HG02852 (cell line): Measurements from ENCODE around the gene ZBTB44.

ENCODE experiments used
- ATAC-seq: cut with Tn5 transposase; IDR thresholded peaks from one replicate; pipeline ENCODE4 v1.9.1; 2021; ENCODE audit warnings: mild to moderate bottlenecking, moderate library complexity; ENCODE audit not compliant: unreplicated experiment

The ZBTB44 gene

DNA sequence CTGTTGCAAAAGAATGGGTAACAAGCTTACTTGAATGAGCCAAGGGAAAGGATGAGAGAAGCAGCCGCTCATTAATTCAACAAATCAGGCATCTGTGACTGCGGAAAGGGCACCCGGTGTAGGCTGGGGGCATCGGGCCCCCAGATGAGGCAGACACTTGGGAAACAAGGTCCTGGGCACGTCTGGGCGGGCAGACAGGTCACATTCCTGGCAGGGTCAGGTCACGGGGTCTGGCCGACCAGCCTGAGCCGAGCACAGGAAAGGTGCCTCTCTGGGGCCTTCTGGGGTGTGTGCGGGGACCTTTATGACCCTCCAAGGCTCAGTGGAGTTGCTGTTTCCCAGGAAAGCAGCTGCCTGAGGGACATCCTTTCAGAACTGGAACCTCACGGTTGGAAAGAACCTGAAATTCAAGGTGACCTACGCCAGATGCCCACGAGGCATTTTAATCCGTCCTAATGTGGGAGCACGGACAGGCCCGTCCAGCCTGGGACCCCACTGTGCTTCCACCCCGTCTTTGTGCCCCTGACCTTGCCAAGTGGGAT lies 98.1 kb downstream of the ZBTB44 start:
- no peak for ATAC-seq

GRCh38 chr11:130216221-130216550 lies 98.5 kb downstream of the ZBTB44 start:
- no peak for ATAC-seq

DNA sequence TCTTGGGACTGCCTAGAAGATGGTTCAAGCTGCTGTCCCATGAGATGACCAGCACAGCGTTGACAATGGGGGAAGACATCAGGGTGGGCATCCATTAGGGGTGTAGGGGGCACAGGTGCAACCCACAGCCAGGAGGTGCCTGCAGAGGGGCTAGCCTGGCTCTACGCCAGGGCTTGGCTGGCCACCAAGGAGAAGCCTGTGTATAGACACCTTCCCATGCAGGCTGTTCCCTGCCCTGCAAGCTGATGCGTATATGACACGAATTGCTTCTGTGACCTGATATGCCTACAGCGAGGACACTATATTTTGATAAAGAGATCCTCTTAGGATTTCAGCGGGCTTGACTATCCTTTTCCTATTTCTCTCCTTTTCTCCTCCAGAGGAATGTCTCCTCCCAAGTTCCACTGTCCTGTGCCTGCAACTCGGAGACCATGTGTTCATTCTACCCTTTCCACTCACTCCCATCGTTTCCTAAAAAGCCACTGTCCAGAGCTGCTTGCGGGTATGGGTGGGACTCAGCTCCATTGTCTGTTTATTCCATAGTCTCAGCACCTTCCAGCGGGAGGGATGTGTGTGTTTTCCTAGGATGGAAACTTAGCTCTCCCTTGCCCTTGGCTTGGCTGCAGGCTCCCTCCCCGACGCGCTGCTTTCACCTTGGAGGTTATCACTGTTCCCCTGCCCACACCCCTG lies 99.0 kb downstream of the ZBTB44 start:
- ATAC-seq = no peak

GRCh38 chr11:130214861-130215530 lies 99.7 kb downstream of the ZBTB44 start:
- no peak for ATAC-seq

DNA sequence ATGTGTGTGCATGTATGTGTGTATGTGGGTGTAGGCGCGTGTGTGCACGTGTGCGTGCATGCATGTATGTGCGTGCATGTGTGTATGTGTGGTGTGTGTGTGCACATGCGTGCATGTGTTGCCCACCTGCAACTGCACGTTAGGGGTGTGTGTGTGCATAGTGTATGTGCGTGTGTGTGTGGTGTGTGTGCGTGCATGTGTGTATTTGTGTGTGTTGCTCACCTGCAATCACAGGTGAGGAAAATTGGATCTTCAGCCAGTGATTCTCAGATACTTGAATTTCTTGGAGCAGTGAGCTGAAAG lies 100.8 kb downstream of the ZBTB44 start:
- ATAC-seq = no peak

GRCh38 chr11:130213143-130213978 lies 101.4 kb downstream of the ZBTB44 start:
- peak; percentile 83 for ATAC-seq

DNA sequence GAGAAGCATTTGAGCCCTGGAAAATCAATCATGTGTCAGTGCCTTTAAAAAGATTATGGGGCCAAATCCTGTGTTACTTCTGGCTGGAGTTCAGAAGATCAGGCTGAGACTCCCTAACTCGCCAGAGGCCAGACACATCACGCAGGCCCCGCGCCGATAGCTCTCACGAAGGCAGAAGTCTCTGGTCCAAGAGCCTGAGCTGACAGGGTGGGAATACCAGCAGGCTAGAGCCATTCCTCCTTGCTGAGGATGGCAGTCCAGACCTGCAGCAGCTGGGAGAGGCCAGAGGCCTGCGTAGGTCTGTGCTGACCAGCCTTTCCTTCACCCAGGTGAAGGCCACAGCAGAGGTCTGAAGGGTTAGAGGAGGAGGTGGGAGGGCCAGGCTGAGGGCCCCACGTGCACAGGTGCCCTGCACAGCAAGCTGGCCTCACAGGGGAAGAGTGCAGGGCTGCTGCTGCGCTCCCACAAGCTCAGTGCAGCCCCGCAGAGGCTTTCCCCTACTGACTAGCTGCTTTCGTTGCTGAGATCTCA lies 102.2 kb downstream of the ZBTB44 start:
- no peak for ATAC-seq

DNA sequence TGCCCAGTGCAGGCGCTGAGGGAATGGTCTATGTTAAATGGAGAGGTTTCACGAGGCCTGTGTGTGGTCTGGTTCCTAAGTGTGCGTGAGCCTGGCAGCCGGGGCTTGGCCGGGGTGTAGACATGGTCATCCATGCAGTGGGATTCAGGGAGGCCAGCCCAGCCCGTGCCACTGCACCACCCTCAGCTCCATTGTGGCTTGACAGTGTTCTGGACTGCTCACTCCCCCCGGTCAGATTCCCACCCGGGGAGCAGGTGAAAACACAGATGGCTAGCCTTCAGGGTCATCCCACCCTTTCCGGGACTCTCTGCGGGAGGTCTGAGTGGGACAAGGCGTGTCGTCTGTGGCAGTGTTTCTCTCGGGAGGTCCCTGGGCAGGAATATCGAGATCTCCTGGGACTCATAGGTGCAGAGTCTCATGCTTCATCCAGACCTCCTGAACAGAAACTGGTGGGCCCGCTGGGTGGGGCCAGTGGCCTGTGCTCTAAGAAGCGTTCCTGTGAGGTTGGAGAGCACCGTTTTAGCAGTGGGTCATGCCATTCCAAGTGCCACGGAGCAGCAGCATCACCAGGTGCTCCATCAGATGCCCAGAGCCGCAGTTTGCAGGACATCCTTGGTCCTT lies 102.8 kb downstream of the ZBTB44 start:
- ATAC-seq = no peak

DNA sequence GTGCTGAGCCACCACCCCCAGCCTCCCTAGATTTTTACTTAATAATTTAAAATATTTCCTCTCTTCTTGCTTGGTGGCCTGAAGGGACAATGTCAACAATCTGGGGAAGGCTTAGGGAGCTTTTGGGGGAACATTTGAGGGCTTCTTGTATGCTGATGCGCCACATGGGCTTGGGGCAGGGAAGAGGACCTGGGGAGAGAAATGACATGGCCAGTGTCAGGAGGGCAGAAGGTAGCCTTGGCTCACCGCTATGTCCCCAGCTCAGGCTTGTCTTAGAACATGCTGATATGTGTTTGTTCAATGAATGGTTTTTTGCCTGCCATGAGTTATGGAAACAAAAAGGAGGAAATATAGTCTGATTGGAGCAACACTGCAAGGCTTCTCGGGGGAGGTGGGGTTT lies 103.6 kb downstream of the ZBTB44 start:
- ATAC-seq = no peak

DNA sequence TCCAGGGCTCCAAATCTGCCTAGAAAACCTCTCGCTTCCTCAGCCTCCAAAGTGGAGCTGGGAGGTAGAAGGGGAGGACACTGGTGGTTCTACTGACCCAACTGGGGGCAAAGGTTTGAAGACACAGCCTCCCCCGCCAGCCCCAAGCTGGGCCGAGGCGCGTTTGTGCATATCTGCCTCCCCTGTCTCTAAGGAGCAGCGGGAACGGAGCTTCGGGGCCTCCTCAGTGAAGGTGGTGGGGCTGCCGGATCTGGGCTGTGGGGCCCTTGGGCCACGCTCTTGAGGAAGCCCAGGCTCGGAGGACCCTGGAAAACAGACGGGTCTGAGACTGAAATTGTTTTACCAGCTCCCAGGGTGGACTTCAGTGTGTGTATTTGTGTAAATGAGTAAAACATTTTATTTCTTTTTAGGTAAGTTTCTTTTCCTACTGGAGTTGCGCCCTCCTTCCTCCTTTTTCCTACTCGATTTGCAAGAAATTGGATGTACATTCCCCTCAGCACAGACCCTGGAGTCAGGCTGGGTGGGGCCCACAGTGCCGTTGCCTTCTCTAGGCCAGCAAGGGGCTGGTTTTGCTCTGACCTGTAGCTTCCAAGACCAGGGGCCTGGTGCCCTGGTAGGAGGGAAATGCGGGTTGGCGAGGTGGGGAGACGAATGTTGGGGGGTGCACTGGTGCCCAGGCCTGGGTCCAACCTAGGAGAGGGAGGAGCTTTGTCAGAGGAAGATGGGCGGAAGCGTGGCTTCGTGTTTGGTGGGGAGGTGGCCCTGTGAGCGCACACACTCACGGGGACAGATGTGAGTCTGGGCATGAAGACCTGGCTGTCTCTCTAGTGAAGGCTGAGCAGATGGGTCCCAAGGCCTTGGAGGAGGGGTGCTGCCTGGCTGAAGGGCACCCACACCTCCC lies 104.5 kb downstream of the ZBTB44 start:
- ATAC-seq = no peak

DNA sequence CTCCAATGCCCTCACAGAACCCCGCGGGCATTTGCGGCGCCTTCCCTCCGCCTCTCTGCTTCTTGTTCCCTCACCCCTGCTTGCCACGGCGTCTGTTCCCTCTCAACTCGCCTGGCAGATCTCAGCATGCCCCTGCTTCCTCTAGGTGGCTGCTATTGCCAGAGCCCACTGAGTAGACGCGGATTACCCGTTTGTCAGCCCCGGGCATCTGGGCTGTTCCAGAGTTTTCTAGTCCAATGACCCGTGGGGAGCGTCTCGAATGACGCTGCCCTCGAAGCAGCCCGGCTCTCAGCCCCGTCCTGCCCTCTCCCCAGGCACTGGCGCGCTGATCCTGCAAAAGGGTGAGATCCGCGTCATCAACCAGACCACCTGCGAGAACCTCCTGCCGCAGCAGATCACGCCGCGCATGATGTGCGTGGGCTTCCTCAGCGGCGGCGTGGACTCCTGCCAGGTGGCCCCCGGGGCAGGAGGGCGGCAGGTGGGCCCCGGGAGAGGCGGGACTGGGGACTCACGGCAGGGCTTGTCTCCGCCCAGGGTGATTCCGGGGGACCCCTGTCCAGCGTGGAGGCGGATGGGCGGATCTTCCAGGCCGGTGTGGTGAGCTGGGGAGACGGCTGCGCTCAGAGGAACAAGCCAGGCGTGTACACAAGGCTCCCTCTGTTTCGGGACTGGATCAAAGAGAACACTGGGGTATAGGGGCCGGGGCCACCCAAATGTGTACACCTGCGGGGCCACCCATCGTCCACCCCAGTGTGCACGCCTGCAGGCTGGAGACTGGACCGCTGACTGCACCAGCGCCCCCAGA lies 105.4 kb downstream of the ZBTB44 start:
- no peak for ATAC-seq

- no peak for ATAC-seq
These were observed 106.2 kb downstream of the ZBTB44 start for GRCh38 chr11:130208241-130209127.

- no peak for ATAC-seq
These were observed 108.6 kb downstream of the ZBTB44 start for GRCh38 chr11:130206141-130206540.

DNA sequence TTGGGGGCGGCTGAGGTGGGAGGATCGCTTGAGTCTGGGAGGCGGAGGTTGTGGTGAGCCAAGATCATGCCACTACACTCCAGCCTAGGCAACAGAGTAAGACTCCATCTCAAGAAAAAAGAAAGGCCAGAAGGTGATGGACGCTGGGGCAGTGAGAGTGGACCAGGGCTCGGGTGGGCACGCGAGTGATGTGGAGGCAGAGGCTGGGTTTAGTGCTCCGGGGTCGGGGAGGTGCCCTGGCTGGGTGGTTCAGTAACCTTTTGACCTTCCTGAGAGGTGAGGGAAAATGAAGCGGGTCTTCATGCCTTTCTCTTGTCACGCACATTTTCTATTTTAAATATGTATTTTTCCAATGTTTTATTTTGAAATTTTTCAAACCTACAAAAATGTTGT lies 110.0 kb downstream of the ZBTB44 start:
- ATAC-seq = no peak

GRCh38 chr11:130203766-130204702 lies 110.7 kb downstream of the ZBTB44 start:
- no peak for ATAC-seq

DNA sequence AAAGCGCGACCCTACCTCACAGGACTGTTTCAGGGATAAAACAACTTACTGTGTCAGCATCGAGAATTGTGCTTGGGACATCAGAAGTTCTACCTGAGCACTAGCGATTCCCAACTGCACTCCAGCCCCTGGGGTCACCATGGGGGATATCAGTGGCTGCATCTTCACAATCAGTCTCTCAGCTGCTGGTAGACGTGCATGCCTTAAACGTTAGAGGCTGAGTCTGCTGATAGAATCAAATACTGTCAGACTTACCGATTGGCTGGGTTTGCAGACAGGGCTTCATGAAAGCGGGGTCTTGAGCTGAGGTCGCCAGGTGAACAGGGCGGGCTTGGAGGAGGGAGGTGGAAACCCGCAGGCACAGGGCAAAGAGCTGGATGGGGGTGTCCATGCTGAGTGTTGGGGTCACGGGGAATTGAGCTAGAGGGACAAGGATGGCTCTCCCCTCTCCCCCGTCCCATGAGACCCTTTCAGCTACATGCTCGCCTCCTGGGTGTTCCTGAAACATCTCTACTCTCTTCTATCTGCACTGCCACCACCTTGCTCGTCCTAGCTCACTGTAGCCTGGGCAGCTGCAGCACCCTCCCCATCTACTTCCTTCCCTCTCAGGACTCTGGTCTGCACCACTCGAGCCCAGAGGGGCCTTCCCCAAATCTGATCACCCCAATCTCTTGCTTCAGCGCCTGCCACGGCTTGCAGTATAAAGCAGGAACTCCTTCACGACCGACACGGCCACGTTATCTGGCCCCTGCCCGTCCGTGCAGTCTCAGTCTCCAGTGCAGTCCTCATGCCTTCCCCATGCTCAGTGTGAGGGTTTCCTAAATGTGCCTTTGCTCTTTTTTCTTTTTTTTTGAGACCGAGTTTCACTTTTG lies 111.7 kb downstream of the ZBTB44 start:
- ATAC-seq = no peak
